ENCODE results near the gene GDPGP1. TPM values are rescaled to one million over a fixed set of nuclear protein-coding genes. Genes with fewer than 3 reads are reported as not detected.

Gene GDPGP1
- total RNA-seq, 1 donor from 2014 or later, result 8.4 TPM

DNA sequence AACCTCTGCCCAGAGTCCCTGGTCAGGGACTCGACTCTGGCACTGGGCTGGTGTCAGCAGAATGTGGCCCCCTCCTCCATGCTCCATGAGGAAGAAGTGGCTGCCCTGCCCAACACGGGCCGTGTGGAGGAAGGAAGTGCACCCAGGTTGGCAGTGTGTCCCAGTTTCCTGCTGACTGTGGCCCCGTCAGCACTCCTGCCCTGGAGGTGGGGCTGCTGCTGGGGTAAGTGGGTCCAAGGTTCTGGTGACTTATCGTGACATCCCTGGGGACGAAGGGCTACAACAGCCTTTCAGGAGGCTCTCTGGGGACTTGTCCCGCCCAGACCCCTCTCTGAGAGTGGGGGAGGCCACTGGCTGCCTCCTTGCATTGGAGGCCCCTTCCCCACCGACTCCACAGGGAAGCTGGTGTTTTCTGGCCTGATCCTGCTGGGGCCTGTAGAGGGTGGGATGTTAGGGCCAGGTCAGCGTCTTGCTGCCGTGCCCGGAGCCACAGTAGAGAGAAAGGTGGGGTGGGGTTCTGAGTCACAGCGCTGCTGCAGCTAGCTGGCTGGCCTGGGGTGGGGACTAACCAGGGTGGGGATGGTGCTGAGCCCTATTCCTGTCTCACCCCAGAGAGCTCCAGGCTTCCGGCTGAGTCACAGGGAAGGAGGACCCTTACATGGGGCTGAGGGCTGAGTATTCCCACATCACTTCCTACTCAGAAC lies 22.4 kb upstream of the GDPGP1 start:
- TF ChIP-seq CTCF (IDR thresholded peaks at IDR 0.05; ENCODE audit: unreplicated experiment), result no peak
- Mint-ChIP-seq H3K4me3 (no peak overlapping the region), H3K36me3 (peaks cover 7% of the 10 kb centered on the region), H3K4me1 (peaks cover 6% of the 10 kb centered on the region), H3K9me3 (no peaks in the 10 kb centered on the region), H3K27ac (no peak overlapping the region), H3K27me3 (ENCODE audit: low read depth) (no peaks in the 10 kb centered on the region)
- no peak for DNase-seq (ENCODE audit: low spot score in 2 of 2, unreplicated experiment in 2 of 2)

- H3K4me1 Mint-ChIP-seq, result peaks cover 6% of the 10 kb centered on the region
- DNase-seq (ENCODE audit: low spot score in 2 of 2, unreplicated experiment in 2 of 2), result no peak
- no peak for TF ChIP-seq CTCF (IDR thresholded peaks at IDR 0.05; ENCODE audit: unreplicated experiment)
- no peaks in the 10 kb centered on the region for H3K27me3 Mint-ChIP-seq (ENCODE audit: low read depth)
- no peak overlapping the region for H3K4me3 Mint-ChIP-seq
- no peaks in the 10 kb centered on the region for H3K9me3 Mint-ChIP-seq
- H3K27ac Mint-ChIP-seq, result peak overlapping the region; percentile 47
- H3K36me3 Mint-ChIP-seq, result peaks cover 7% of the 10 kb centered on the region
These were observed 21.5 kb upstream of the GDPGP1 start for GRCh38 chr15:90212221-90213098.

- no peaks in the 10 kb centered on the region for H3K27me3 Mint-ChIP-seq (ENCODE audit: low read depth)
- H3K4me3 Mint-ChIP-seq, result no peak overlapping the region
- peaks cover 7% of the 10 kb centered on the region for H3K36me3 Mint-ChIP-seq
- H3K9me3 Mint-ChIP-seq, result no peaks in the 10 kb centered on the region
- H3K4me1 Mint-ChIP-seq, result peaks cover 6% of the 10 kb centered on the region
- DNase-seq (ENCODE audit: low spot score in 2 of 2, unreplicated experiment in 2 of 2), result no peak
- no peak for TF ChIP-seq CTCF (IDR thresholded peaks at IDR 0.05; ENCODE audit: unreplicated experiment)
- H3K27ac Mint-ChIP-seq, result peak overlapping the region; percentile 69
These were observed 20.7 kb upstream of the GDPGP1 start for GRCh38 chr15:90213122-90213817.

DNA sequence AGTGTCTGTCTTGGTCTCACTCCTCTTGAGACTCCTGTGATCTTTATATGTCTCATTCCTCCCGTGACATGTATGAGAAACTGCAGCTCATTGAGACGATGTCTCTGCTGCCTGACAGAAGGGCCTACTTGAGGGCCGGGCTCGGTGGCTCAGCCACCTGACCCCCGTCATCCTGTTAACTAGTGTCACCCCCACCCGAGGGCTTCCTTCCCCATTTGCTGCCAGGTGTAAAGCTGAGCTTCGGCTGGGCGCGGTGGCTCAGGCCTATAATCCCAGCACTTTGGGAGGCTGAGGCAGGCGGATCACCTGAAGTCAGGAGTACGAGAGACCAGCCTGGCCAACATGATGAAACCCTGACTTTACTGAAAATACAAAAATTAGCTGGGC lies 20.2 kb upstream of the GDPGP1 start:
- TF ChIP-seq CTCF (IDR thresholded peaks at IDR 0.05; ENCODE audit: unreplicated experiment), result no peak
- Mint-ChIP-seq H3K27me3 (ENCODE audit: low read depth) (no peaks in the 10 kb centered on the region), H3K4me3 (no peak overlapping the region), H3K36me3 (peaks cover 7% of the 10 kb centered on the region), H3K4me1 (peaks cover 6% of the 10 kb centered on the region), H3K27ac (peak overlapping the region; percentile 69), H3K9me3 (no peaks in the 10 kb centered on the region)
- DNase-seq (ENCODE audit: low spot score in 2 of 2, unreplicated experiment in 2 of 2), result no peak

DNA sequence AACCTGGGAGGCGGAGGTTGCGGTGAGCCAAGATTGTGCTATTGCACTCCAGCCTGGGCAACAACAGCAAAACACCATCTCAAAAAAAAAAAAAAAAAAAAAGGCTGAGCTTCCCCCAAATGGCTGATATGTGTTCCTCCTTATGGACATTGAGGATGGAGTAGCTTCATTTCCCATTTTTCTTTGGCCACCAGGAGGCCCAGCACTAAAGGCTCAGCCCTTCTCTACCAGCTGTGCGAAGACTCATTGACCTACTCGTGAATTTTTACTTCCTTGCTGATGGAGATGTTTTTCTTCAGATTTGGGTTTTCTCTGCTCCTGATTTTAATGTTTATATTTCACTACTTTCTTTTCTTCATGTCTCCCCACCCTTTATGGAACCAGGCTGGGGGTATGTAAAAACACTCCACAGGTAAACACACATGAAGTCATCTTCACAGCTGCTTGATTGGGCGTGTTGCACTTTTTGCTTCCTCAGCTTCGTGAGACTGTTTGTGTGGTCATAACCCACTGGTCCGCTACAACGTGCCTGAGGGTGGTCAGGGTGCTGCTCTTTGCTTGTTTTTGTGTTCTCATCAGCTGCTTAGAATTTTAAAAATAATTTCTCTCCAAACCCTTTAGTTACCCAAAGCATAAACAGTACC lies 19.3 kb upstream of the GDPGP1 start:
- H3K27ac Mint-ChIP-seq, result no peak overlapping the region
- H3K4me3 Mint-ChIP-seq, result no peak overlapping the region
- no peaks in the 10 kb centered on the region for H3K27me3 Mint-ChIP-seq (ENCODE audit: low read depth)
- no peak for DNase-seq (ENCODE audit: low spot score in 2 of 2, unreplicated experiment in 2 of 2)
- H3K4me1 Mint-ChIP-seq, result peaks cover 6% of the 10 kb centered on the region
- H3K36me3 Mint-ChIP-seq, result peaks cover 7% of the 10 kb centered on the region
- no peaks in the 10 kb centered on the region for H3K9me3 Mint-ChIP-seq
- TF ChIP-seq CTCF (IDR thresholded peaks at IDR 0.05; ENCODE audit: unreplicated experiment), result no peak

All from mesothelial cell of epicardium (in vitro differentiated cells).